ENCODE measurements around the gene VANGL1. TPM values are rescaled to one million over a fixed set of nuclear protein-coding genes. Genes with fewer than 3 reads are reported as not detected.

VANGL1 gene
- total RNA-seq, 2 donors from 2014 or later: 12.3 to 16.2 TPM

DNA sequence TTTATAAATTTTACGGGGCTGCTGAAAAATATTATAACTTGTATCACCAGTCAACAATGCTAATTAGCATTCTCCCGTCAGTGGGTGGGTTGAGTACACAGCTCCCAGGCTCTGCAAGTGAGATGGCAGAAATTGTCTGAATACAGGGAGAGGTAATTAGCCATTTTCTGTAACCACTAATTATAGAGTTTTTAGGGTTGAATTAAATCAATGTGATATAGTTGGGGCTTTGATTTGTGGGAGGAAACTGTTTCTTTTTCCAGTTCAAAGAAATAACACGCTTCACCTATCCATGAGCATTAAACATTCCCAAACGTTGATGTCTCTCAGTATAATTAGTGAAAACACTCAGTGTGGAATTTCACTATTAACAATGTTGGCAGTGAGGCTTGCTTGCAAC, 1.5 kb downstream of the VANGL1 start:
- Histone ChIP-seq H3K27me3 (replicated peaks; ENCODE audit: insufficient read depth) (no peaks in the 10 kb centered on the region), H3K9me3 (no peaks in the 10 kb centered on the region), H3K4me1 (replicated peaks) (no peaks in the 10 kb centered on the region), H3K4me3 (peak overlapping the region; percentile 77 to 78), H3K27ac (peak overlapping the region; percentile 70 to 77), H3K36me3 (no peaks in the 10 kb centered on the region)
- no peak for DNase-seq (ENCODE audit: low spot score)
- TF ChIP-seq POLR2AphosphoS5 (IDR thresholded peaks at IDR 0.05) (no peak), POLR2A (IDR thresholded peaks at IDR 0.05) (no peak)
- TF ChIP-seq, protein P1, sequence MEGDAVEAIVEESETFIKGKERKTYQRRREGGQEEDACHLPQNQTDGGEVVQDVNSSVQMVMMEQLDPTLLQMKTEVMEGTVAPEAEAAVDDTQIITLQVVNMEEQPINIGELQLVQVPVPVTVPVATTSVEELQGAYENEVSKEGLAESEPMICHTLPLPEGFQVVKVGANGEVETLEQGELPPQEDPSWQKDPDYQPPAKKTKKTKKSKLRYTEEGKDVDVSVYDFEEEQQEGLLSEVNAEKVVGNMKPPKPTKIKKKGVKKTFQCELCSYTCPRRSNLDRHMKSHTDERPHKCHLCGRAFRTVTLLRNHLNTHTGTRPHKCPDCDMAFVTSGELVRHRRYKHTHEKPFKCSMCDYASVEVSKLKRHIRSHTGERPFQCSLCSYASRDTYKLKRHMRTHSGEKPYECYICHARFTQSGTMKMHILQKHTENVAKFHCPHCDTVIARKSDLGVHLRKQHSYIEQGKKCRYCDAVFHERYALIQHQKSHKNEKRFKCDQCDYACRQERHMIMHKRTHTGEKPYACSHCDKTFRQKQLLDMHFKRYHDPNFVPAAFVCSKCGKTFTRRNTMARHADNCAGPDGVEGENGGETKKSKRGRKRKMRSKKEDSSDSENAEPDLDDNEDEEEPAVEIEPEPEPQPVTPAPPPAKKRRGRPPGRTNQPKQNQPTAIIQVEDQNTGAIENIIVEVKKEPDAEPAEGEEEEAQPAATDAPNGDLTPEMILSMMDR (IDR thresholded peaks at IDR 0.05): no peak
- 31% methylated on average over 4 of the region's 4 CpGs for WGBS
- intact Hi-C loops (cut with DNase I): loop anchor here (10.0 kb wide), 1 partner anchor 132 kb away; no protein-coding TSS in a partner anchor

DNA sequence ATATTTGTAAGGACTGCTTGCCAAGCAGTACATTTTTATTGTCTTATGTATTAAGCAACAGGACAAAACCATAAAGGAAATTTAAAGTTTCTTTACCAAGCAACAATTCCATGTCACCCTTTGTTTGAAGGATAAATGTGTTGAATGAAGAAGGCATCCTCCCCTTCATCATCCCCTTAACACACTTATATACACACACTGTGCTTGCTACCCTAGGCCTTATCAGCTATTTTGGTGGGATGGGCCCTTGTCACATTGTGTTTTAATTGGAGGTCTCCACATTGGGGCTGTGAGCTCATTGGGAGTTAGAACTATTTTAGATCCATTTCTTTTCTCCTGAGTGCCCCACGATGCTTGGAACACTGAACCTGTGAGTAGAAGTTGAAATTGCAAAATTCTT, 1.9 kb downstream of the VANGL1 start:
- H3K36me3 ChIP-seq: no peaks in the 10 kb centered on the region
- H3K27me3 ChIP-seq (replicated peaks; ENCODE audit: insufficient read depth): no peaks in the 10 kb centered on the region
- H3K9me3 ChIP-seq: no peaks in the 10 kb centered on the region
- H3K4me3 ChIP-seq: no peak overlapping the region
- intact Hi-C loops (cut with DNase I): loop anchor here (10.0 kb wide), 1 partner anchor 131 kb away; no protein-coding TSS in a partner anchor
- DNase-seq (ENCODE audit: low spot score): no peak
- TF ChIP-seq POLR2A (IDR thresholded peaks at IDR 0.05) (no peak), POLR2AphosphoS5 (IDR thresholded peaks at IDR 0.05) (no peak)
- TF ChIP-seq, protein P1 (IDR thresholded peaks at IDR 0.05): no peak
- no peak overlapping the region for H3K27ac ChIP-seq
- H3K4me1 ChIP-seq (replicated peaks): no peaks in the 10 kb centered on the region
- 91% methylated on average over 1 of the region's 1 CpG for WGBS

- WGBS: 90% methylated on average over 3 of the region's 3 CpGs
- H3K27ac ChIP-seq: no peak overlapping the region
- intact Hi-C loops (cut with DNase I): loop anchor here (10.0 kb wide), 1 partner anchor 131 kb away; no protein-coding TSS in a partner anchor
- H3K4me3 ChIP-seq: no peak overlapping the region
- no peaks in the 10 kb centered on the region for H3K27me3 ChIP-seq (replicated peaks; ENCODE audit: insufficient read depth)
- H3K4me1 ChIP-seq (replicated peaks): no peaks in the 10 kb centered on the region
- no peak for DNase-seq (ENCODE audit: low spot score)
- H3K36me3 ChIP-seq: no peaks in the 10 kb centered on the region
- TF ChIP-seq POLR2AphosphoS5 (IDR thresholded peaks at IDR 0.05): no peak
- no peak for TF ChIP-seq POLR2A (IDR thresholded peaks at IDR 0.05)
- TF ChIP-seq, protein P1 (IDR thresholded peaks at IDR 0.05): no peak
- no peaks in the 10 kb centered on the region for H3K9me3 ChIP-seq
Measured at GRCh38 chr1:115644109-115644508, 2.3 kb downstream of the VANGL1 start.

GRCh38 chr1:115647047-115647446, 5.3 kb downstream of the VANGL1 start:
- H3K4me3 ChIP-seq: no peak overlapping the region
- TF ChIP-seq, protein P1 (IDR thresholded peaks at IDR 0.05): no peak
- TF ChIP-seq POLR2AphosphoS5 (IDR thresholded peaks at IDR 0.05): no peak
- no peak for TF ChIP-seq POLR2A (IDR thresholded peaks at IDR 0.05)
- no peak overlapping the region for H3K27ac ChIP-seq
- H3K9me3 ChIP-seq: no peaks in the 10 kb centered on the region
- no peaks in the 10 kb centered on the region for H3K27me3 ChIP-seq (replicated peaks; ENCODE audit: insufficient read depth)
- WGBS: 54% methylated on average over 2 of the region's 2 CpGs
- H3K36me3 ChIP-seq: no peaks in the 10 kb centered on the region
- no peak for DNase-seq (ENCODE audit: low spot score)
- intact Hi-C loops (cut with DNase I): loop anchor here (10.0 kb wide), 1 partner anchor 128 kb away; no protein-coding TSS in a partner anchor
- H3K4me1 ChIP-seq (replicated peaks): no peaks in the 10 kb centered on the region

GRCh38 chr1:115647507-115647906, 5.7 kb downstream of the VANGL1 start:
- no peaks in the 10 kb centered on the region for H3K9me3 ChIP-seq
- no peak for DNase-seq (ENCODE audit: low spot score)
- H3K4me1 ChIP-seq (replicated peaks): no peaks in the 10 kb centered on the region

More at GRCh38 chr1:115647507-115647906, 5.7 kb downstream of the VANGL1 start:
- Histone ChIP-seq H3K36me3 (no peaks in the 10 kb centered on the region), H3K4me3 (no peak overlapping the region), H3K27me3 (replicated peaks; ENCODE audit: insufficient read depth) (no peaks in the 10 kb centered on the region), H3K27ac (no peak overlapping the region)
- intact Hi-C loops (cut with DNase I): loop anchor here (10.0 kb wide), 1 partner anchor 127 kb away; no protein-coding TSS in a partner anchor
- WGBS: 40% methylated on average over 2 of the region's 2 CpGs
- TF ChIP-seq POLR2A (IDR thresholded peaks at IDR 0.05): no peak

Data from prostate gland (tissue), 2 donors.